ENCODE results near the gene ZNF549.

- TF ChIP-seq GATA2 (IDR thresholded peaks at IDR 0.05; ENCODE audit: low read depth, low read length) (no peak), GATA3 (IDR thresholded peaks at IDR 0.05; ENCODE audit: low read depth, low read length) (no peak)
Observed at GRCh38 chr19:57559008-57559403, 31.9 kb downstream of the ZNF549 start.
